ENCODE results near the gene DNASE1L2. TPM values are rescaled to one million over a fixed set of nuclear protein-coding genes. Genes with fewer than 3 reads are reported as not detected.

Gene DNASE1L2
- total and polyA plus RNA-seq, 2 of the 8 experiments (the other 6 are each of a cell fraction or from before 2014, with no cell fraction given): 0.35 to 0.97 TPM

GRCh38 chr16:2284797-2285576, 48.7 kb downstream of the DNASE1L2 start:
- Histone ChIP-seq H3K79me1 (ENCODE audit: low read depth, low read length) (no peaks in the 10 kb centered on the region), H3K14ac (ENCODE audit: insufficient read length) (no peak overlapping the region), H4K91ac (replicated peaks; ENCODE audit: insufficient read length, low read length) (no peak overlapping the region), H3K4ac (replicated peaks; ENCODE audit: insufficient read length, low read depth, low read length) (no peak overlapping the region), H2BK15ac (ENCODE audit: low read length) (no peak overlapping the region), H2BK5ac (ENCODE audit: low read depth, low read length) (no peak overlapping the region; the same call in 1 of the 2 replicates), H3K4me1 (replicated peaks in 1 of 4; ENCODE audit: control insufficient read depth in 3 of 4, insufficient read depth in 4 of 4, low read length in 3 of 4) (no peaks in the 10 kb centered on the region; a peak in 1 of 7 replicates), H3K4me3 (ENCODE audit: extremely low read depth in 1 of 4, insufficient read depth in 2 of 4, low read depth in 3 of 4, low read length in 4 of 4) (no peak overlapping the region), H3K36me3 (ENCODE audit: control insufficient read depth in 2 of 4, insufficient read depth in 4 of 4, low read length in 3 of 4) (no peaks in the 10 kb centered on the region), H2AK5ac (ENCODE audit: low read depth, low read length) (no peak overlapping the region), H3K27ac (ENCODE audit: low read depth, low read length) (no peak overlapping the region), H2BK120ac (replicated peaks; ENCODE audit: low read depth, low read length) (no peak overlapping the region), H3K23me2 (ENCODE audit: low read depth, low read length) (no peaks in the 10 kb centered on the region), H3K23ac (ENCODE audit: insufficient read length) (no peak overlapping the region), H3K9me3 (ENCODE audit: insufficient read depth in 2 of 2, low read depth in 1 of 2, low read length in 1 of 2) (no peaks in the 10 kb centered on the region), H4K20me1 (replicated peaks in 1 of 2; ENCODE audit: control insufficient read depth in 1 of 2, insufficient read depth in 2 of 2, low read length in 2 of 2) (no peaks in the 10 kb centered on the region), H2AFZ (ENCODE audit: low read length) (no peak overlapping the region), H3K79me2 (ENCODE audit: control insufficient read depth in 1 of 2, insufficient read depth in 2 of 2, low read length in 2 of 2) (no peaks in the 10 kb centered on the region), H2BK12ac (ENCODE audit: low read depth, low read length) (no peak overlapping the region; the same call in 1 of the 2 replicates), H4K5ac (ENCODE audit: insufficient read length, low read depth, low read length) (no peak overlapping the region), H3K4me2 (ENCODE audit: insufficient read depth in 1 of 2, low read depth in 2 of 2, low read length in 2 of 2) (no peak overlapping the region), H4K8ac (ENCODE audit: extremely low read depth, insufficient read depth, low read length) (no peak overlapping the region; the same call in 1 of the 2 replicates), H3K18ac (ENCODE audit: extremely low read depth, low read length) (no peak overlapping the region), H3K27me3 (replicated peaks in 1 of 4; ENCODE audit: control insufficient read depth in 3 of 4, extremely low read depth in 1 of 4, insufficient read depth in 3 of 4, low read length in 3 of 4) (no peaks in the 10 kb centered on the region), H3K9ac (replicated peaks in 1 of 4; ENCODE audit: extremely low read depth in 1 of 4, low read depth in 3 of 4, low read length in 3 of 4) (no peak overlapping the region), H3K56ac (replicated peaks; ENCODE audit: insufficient read length, low read depth, low read length) (no peak overlapping the region), H2BK20ac (ENCODE audit: low read length) (no peak overlapping the region)
- FAIRE-seq: no peak
- ChIA-PET POLR2A (ENCODE audit: partially characterized antibody) (interaction anchor here (0.7 to 1.4 kb wide), 3 partner anchors 17 to 155 kb away, joined by 3 to 4 read pairs (median 4); partner anchors contain the start of gene ECI1), CTCF (ENCODE audit: partially characterized antibody) (interaction anchor here (0.6 to 1.4 kb wide), 4 partner anchors 33 to 215 kb away, joined by 3 to 5 read pairs (median 4); no protein-coding TSS in a partner anchor)
- peak in 2 of 3 experiments; percentile 14 to 17; a peak in 2 of 4 replicates for TF ChIP-seq CTCF (IDR thresholded peaks at IDR 0.05; ENCODE audit: control extremely low read depth in 1 of 3, insufficient read depth in 1 of 3, low read depth in 1 of 3, low read length in 3 of 3)
- TF ChIP-seq, protein P1, sequence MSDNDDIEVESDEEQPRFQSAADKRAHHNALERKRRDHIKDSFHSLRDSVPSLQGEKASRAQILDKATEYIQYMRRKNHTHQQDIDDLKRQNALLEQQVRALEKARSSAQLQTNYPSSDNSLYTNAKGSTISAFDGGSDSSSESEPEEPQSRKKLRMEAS (IDR thresholded peaks at IDR 0.05): peak; percentile 81
- TF ChIP-seq TAF7 (optimal IDR thresholded peaks at IDR 0.05; ENCODE audit: borderline replicate concordance, low read depth, low read length): no peak
- DNase-seq (ENCODE audit: low read depth in 1 of 2, low spot score in 2 of 2): no peak
- WGBS, 2 experiments (ENCODE audit: extremely low coverage in 1 of 2, insufficient coverage in 1 of 2, insufficient read length in 1 of 2, insufficient replicate concordance in 2 of 2, low coverage in 1 of 2, low lambda C conversion rate in 2 of 2, missing lambda C conversion rate in 1 of 2): 95% methylated on average over 34 of the region's 35 CpGs; no CpG with 5 or more reads in 1 of the 2 experiments

Data from H1 (cell line).